ENCODE results near the gene CAMKK2.
A peak's percentile ranks its signal among the peaks of the same experiment; 100 is the strongest.

The CAMKK2 gene

DNA sequence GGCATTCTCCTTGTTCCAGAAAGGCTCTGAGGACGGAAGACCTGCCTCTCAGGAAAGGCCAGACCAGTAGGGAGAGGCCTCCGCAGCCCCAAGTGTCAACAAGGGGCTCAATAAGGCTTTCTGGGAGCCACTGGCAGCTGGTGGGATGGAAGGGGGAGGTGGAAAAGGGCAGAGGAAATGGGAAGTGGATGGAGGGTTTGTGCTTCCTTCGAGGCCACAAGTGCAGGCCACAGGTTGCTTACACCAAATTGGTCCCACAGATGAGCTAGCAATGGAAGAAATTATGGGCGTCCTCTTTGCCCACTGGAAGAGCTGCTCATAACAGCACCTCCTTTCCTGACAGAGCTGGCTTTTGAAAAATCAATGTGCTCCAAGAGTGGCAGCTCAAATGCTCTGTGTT is 58.4 kb downstream of the CAMKK2 start:
- no peak for TF ChIP-seq POLR2A (IDR thresholded peaks at IDR 0.05; ENCODE audit: extremely low read depth, insufficient read length)
- H3K4me3 ChIP-seq (ENCODE audit: low read depth, low read length), result no peak overlapping the region
- no peak for DNase-seq (ENCODE audit: low read depth)

DNA sequence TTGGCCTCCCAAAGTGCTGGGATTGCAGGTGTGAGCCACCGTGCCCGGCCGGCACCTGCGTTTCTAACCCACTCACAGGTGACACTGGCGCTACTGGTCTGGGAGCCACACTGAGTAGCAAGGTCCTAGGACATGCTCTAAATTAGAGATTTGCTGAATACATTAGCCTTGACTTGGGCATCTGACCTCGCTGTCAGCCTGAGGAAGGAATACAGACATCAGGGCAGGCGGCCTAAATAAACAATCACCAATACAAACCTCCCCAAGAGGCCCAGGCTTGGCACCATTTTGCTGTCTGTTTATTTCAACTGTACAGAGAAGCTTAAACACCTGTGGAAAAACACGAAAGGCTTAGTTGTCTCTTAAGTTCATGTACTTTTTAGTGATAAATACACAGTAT is 59.1 kb downstream of the CAMKK2 start:
- TF ChIP-seq, protein P1, sequence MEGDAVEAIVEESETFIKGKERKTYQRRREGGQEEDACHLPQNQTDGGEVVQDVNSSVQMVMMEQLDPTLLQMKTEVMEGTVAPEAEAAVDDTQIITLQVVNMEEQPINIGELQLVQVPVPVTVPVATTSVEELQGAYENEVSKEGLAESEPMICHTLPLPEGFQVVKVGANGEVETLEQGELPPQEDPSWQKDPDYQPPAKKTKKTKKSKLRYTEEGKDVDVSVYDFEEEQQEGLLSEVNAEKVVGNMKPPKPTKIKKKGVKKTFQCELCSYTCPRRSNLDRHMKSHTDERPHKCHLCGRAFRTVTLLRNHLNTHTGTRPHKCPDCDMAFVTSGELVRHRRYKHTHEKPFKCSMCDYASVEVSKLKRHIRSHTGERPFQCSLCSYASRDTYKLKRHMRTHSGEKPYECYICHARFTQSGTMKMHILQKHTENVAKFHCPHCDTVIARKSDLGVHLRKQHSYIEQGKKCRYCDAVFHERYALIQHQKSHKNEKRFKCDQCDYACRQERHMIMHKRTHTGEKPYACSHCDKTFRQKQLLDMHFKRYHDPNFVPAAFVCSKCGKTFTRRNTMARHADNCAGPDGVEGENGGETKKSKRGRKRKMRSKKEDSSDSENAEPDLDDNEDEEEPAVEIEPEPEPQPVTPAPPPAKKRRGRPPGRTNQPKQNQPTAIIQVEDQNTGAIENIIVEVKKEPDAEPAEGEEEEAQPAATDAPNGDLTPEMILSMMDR (IDR thresholded peaks at IDR 0.05; ENCODE audit: low read depth, low read length), result no peak
- TF ChIP-seq MYC (IDR thresholded peaks at IDR 0.05; ENCODE audit: low read depth, low read length) (no peak), POLR2A (IDR thresholded peaks at IDR 0.05; ENCODE audit: extremely low read depth, insufficient read length) (no peak)
- TF ChIP-seq, protein P2, sequence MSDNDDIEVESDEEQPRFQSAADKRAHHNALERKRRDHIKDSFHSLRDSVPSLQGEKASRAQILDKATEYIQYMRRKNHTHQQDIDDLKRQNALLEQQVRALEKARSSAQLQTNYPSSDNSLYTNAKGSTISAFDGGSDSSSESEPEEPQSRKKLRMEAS (IDR thresholded peaks at IDR 0.05; ENCODE audit: low read depth, low read length), result no peak
- no peak overlapping the region for H3K4me3 ChIP-seq (ENCODE audit: low read depth, low read length)
- no peak for DNase-seq (ENCODE audit: low read depth)

GRCh38 chr12:121236776-121237175 is 59.7 kb downstream of the CAMKK2 start:
- no peak for DNase-seq (ENCODE audit: low read depth)
- TF ChIP-seq, protein P2 (IDR thresholded peaks at IDR 0.05; ENCODE audit: low read depth, low read length), result no peak
- no peak for TF ChIP-seq POLR2A (IDR thresholded peaks at IDR 0.05; ENCODE audit: extremely low read depth, insufficient read length)
- TF ChIP-seq MYC (IDR thresholded peaks at IDR 0.05; ENCODE audit: low read depth, low read length), result no peak
- TF ChIP-seq, protein P1 (IDR thresholded peaks at IDR 0.05; ENCODE audit: low read depth, low read length), result no peak

DNA sequence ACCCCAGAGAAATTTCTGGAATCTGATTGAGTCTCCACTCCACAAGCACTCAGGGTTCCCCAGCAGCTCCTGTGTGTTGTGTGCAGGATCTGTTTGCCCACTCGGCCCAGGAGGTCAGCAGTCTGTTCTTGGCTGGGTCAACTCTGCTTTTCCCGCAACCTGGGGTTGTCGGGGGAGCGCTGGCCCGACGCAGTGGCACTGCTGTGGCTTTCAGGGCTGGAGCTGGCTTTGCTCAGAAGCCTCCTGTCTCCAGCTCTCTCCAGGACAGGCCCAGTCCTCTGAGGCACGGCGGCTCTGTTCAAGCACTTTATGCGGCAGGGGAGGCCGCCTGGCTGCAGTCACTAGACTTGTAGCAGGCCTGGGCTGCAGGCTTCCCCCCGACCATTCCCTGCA is 62.9 kb downstream of the CAMKK2 start:
- TF ChIP-seq, protein P1 (IDR thresholded peaks at IDR 0.05; ENCODE audit: low read depth, low read length), result no peak
- TF ChIP-seq MYC (IDR thresholded peaks at IDR 0.05; ENCODE audit: low read depth, low read length), result no peak
- H3K4me3 ChIP-seq (ENCODE audit: low read depth, low read length), result no peak overlapping the region
- DNase-seq (ENCODE audit: low read depth), result no peak

More at GRCh38 chr12:121236776-121237175, 59.7 kb downstream of the CAMKK2 start:
- H3K4me3 ChIP-seq (ENCODE audit: low read depth, low read length), result no peak overlapping the region

DNA sequence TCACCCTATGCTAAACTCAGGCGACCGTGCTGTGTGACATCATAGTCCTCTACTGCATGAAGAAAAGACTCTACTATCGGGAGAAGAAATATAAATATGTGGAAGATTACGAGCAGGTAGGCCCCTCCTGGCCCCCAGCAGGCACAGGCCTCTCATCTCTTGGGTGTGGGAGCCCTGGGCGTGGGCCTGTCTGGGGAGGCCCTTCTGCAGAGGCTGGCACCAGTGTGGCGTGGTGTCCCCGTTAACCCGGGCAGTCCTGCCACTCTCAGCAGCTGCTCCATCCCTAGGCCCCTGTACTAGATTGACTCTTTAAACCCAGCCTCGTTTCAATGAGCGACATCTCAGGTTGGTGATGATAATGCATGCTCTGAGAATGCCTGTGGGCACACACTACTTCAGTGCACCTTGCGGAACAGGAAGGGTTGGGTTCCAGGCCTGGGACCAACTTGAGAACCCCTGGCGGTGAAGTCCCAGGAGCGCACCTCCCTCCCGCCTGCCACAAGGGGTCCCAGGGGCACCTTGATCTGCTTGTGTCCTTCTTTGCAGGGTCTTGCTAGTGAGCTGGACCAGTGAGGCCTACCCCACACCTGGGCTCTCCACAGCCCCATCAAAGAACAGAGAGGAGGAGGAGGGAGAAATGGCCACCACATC is 63.4 kb downstream of the CAMKK2 start:
- DNase-seq (ENCODE audit: low read depth), result no peak
- H3K4me3 ChIP-seq (ENCODE audit: low read depth, low read length), result no peak overlapping the region
- TF ChIP-seq POLR2A (IDR thresholded peaks at IDR 0.05; ENCODE audit: extremely low read depth, insufficient read length), result no peak
- no peak for TF ChIP-seq MYC (IDR thresholded peaks at IDR 0.05; ENCODE audit: low read depth, low read length)
- TF ChIP-seq, protein P1 (IDR thresholded peaks at IDR 0.05; ENCODE audit: low read depth, low read length), result peak; percentile 4

DNA sequence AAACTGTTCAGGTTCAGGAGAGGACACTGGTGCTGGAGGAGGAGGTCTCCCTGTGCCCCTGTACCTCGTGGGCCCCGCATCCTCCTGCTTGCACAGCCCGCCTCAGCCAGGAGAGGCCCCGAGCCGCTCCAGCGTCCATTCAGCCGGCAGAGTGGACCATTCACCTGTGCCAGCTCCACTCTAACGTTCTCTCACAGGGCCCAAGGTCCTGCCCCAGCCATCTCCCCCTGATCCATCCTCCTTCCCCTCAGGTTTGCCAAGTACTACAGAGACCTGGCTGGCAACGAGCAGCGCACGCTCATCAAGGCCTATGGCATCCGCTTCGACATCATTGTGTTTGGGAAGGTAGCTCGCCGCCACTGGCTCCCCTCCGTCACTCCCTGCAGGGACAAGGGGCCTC is 64.3 kb downstream of the CAMKK2 start:
- TF ChIP-seq POLR2A (IDR thresholded peaks at IDR 0.05; ENCODE audit: extremely low read depth, insufficient read length) (no peak), MYC (IDR thresholded peaks at IDR 0.05; ENCODE audit: low read depth, low read length) (no peak)
- TF ChIP-seq, protein P2 (IDR thresholded peaks at IDR 0.05; ENCODE audit: low read depth, low read length), result no peak
- TF ChIP-seq, protein P1 (IDR thresholded peaks at IDR 0.05; ENCODE audit: low read depth, low read length), result no peak
- DNase-seq (ENCODE audit: low read depth), result no peak
- no peak overlapping the region for H3K4me3 ChIP-seq (ENCODE audit: low read depth, low read length)

All from NB4 (cell line).